Endothelial cell of hepatic sinusoid (primary cell): ENCODE data around the gene NLRP9.

Source experiments
- in situ Hi-C: cut with HindIII; loops from 2 replicates; pipeline ENCODE4 v1.10.0; 2017; ENCODE audit warnings: low sequenced_read_pairs

NLRP9 gene

GRCh38 chr19:55704494-55705245, 33.5 kb downstream of the NLRP9 start:
- in situ Hi-C loops, result no loop called here

GRCh38 chr19:55703790-55704215, 34.4 kb downstream of the NLRP9 start:
- in situ Hi-C loops, result no loop called here

DNA sequence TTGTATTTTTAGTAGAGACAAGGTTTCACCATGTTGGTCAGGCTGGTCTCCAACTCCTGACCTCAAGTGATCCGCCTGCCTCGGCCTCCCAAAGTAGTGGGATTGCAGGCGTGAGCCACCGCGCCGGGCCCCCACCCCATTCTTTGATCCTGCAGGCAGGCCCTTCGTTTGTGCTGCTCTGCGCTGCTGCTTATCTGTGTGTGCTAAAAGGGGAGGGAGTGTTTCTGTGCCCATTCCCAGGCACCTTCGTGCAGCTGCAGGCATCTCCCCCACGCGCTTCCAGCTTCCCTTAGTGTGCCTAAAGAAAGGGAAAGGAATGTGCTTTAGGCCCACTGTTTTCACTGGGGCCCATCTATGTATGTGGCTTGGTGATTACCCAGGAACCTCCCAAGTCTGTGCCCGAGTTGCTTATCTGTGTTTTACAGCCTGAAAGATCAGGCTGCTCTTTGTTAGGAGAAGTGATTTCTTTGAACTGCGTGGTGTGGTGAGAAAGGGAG, 36.0 kb downstream of the NLRP9 start:
- in situ Hi-C loops, result no loop called here

DNA sequence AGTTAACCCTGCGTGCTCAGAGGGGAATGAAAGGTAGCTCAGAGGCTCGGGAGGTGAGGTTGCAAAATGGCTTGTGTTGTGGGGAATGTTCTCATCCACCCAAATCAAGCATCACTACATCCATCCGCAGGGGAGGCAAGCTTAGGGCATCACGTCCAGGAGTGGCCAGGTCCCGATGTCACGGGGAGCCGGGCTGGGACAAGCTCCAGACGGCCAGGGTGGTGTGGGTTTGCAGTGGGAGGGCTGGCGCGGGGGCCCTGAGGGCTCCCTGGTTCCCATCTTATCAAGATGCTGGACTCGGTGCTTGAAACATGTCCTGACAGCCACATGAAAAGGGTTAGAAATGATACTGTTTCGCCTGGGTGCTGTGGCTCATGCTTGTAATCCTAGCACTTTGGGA, 37.4 kb downstream of the NLRP9 start:
- in situ Hi-C loops, result no loop called here

DNA sequence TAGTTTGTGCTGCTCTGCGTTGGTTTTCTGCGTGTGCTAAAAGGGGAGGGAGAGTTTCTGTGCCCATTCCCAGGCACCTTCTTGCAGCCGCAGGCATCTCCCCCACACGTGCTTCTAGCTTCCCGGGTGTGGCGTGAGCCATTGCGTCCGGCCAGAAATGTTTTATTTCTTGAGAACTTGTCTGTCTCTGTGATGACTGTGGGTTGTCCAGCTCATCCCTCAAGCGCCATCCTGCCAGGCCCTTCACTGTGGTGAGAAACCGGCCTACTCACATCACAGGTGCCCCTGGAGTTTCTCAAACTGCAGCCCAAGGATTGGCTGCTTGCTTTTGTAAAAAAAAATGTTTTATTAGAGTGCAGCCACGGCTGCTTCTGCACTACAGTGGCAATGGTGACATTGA, 39.0 kb downstream of the NLRP9 start:
- in situ Hi-C loops, result no loop called here

DNA sequence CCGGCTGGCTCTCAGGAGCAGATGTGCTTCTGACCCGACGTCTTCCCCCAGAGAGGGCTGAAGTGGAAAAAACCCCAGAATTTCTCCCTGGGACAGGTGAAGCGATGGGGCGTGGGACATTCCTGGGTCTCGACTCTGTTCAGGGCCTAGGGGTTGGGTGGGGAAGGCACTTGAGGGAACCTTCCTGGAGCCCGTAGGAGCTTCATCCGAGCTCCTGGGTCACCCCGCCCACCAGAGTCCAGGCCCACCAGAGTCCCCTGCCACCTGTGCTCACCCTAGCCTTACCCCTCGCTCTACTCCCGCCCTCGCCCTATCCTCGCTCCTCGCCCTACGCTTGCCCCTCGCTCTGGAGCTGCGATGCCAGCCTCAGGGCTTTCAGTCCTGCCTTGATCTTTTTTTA, 39.9 kb downstream of the NLRP9 start:
- in situ Hi-C loops, result no loop called here

DNA sequence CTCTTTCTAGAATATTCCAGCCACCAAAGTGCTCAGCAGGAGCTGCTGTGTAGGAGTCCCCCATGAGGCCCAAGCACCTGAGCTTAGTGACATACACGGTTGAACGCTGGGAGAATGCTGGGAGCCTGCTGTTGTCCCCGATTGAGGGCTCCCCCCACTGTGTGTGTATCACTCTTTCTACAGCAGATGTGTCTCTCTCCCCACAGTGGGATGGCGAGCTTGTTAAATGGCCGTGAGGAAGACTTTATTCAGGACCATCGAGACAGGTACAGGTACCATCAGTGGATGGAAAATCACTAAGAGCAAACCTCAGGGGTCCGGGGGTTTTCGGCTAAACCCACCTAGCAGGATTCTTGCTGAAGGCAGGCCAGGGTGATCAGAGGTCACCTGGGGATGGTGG, 40.5 kb downstream of the NLRP9 start:
- in situ Hi-C loops, result no loop called here

DNA sequence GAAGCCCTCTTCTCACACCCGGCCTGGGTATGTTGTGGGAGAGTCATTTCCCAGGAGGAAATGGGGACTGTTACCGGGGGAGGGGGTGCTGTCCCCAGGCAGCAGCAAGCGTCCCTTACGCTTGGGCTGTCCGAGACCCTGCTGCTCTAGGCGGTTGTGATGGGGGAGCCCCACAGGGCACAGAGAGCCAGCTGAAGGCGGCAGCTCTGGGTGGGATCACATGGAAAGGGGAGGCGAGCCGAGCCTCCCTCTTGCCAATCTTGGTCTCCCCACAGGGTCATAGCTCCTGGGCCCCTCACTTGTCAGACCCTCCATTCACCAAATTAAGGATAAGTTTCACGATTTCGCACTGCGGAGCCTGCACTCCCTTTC, 41.1 kb downstream of the NLRP9 start:
- in situ Hi-C loops, result no loop called here

GRCh38 chr19:55696301-55697068, 41.7 kb downstream of the NLRP9 start:
- in situ Hi-C loops, result no loop called here

DNA sequence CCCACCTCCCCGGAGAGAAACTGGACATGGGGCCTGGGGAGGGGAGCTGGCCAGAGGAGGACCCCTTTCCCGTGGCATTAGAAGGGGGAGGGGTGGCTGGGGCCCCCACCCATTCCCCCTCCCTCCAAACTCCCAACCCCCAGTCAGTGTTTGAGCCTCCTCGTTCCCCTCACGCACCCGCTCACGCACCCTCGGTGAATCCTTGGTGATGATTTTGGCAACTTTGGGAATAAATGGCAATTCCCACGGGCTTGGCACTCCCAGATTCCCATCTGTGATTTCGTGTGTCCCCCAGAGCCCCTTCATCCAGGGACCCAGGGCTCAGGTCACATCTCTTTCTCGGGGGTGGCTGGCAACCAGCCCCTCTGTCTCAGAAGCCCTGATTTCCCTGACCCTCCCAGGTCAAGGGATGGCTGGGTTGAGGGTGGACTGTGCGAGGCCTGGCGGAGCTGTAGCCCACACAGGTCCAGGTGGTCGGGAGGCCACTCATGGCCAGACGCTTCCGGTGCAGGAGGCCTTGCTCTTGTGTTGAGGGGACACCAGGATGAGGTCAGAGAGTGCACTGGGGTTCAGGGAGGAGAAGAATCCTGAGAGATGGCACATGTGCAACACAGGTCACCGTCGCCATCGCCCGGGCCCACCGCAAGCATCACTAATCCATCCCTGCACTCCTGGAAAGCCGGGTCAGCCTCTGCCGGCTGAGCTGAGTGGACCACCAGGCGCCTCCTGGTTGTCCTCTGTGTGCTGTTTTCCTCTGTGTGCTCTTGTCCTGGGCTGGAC, 42.5 kb downstream of the NLRP9 start:
- in situ Hi-C loops, result no loop called here

GRCh38 chr19:55694656-55695491, 43.3 kb downstream of the NLRP9 start:
- in situ Hi-C loops, result no loop called here

GRCh38 chr19:55694241-55694655, 44.0 kb downstream of the NLRP9 start:
- in situ Hi-C loops, result no loop called here

GRCh38 chr19:55693336-55693974, 44.7 kb downstream of the NLRP9 start:
- in situ Hi-C loops, result no loop called here

- in situ Hi-C loops, result no loop called here
These were observed 45.5 kb downstream of the NLRP9 start for GRCh38 chr19:55692681-55693081.

DNA sequence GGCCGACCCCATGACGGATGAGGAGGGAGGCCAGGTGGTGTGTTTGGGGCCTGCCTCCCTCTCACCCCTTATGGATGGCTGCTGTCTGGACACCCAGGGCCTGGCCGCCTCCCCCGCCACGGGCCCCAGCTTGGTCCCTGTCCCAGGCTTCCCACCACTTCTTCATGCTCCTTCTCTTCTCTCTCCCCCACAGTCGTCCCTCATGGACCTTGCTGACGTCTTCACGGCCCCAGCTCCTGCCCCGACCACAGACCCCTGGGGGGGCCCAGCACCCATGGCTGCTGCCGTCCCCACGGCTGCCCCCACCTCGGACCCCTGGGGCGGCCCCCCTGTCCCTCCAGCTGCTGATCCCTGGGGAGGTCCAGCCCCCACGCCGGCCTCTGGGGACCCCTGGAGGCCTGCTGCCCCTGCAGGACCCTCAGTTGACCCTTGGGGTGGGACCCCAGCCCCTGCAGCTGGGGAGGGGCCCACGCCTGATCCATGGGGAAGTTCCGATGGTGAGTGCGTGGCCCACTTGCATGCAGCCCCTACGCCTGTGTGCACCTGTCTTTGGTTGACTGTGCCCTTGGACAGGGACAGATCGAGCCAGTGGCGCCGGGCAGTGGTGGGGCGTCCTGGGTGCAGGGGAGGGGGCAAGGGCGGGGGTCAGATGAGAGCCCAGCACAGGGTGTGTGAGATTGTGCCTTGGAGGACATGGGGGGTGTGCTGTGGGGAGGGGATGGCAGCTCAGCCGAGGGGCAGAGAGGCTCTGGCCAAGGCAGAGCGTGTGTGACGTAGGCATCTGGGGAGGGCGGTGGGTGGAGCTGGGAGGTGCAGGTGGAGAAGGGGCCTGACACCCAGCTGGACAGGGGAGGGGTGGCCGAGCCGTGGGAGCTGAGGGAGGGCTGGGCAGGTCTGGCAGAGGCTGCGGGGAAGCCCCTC, 46.4 kb downstream of the NLRP9 start:
- in situ Hi-C loops, result no loop called here

GRCh38 chr19:55690769-55691545, 47.2 kb downstream of the NLRP9 start:
- in situ Hi-C loops, result no loop called here

GRCh38 chr19:55690109-55690768, 48.0 kb downstream of the NLRP9 start:
- in situ Hi-C loops, result no loop called here
